Naive thymus-derived CD4-positive, alpha-beta T cell (primary cell): ENCODE data around the gene GRIA4. TPM values are rescaled to one million over a fixed set of nuclear protein-coding genes. Genes with fewer than 3 reads are reported as not detected.

Experiments used
- ATAC-seq: fragments of 150-1000 bp; cut with Tn5 transposase; 2 replicates; pipeline ENCODE4 v1.10.0; 2021; ENCODE audit warnings: mild to moderate bottlenecking, moderate library complexity
- CTCF ChIA-PET: fragments of 350-600 bp; sonication (Branson Sonifier 250); formaldehyde crosslinking; loops from one replicate; lab custom pipeline; 2021; ENCODE audit warnings: antibody characterized with exemption; lab: Charles Lee
- POLR2A ChIA-PET: fragments of 350-600 bp; sonication (Branson Sonifier 250); formaldehyde crosslinking; loops from one replicate; lab custom pipeline; 2021; ENCODE audit warnings: antibody characterized with exemption, inconsistent platforms; lab: Charles Lee
- DNase-seq, 9 donors: peaks; one replicate each; pipeline versions ENCODE4 v3.0.0 to v3.0.0-alpha.2; 2020 to 2022; ENCODE audit warnings: mixed read lengths in 1 of 9
- H3K27ac ChIP-seq: one replicate; pipeline ENCODE4 v1.7.0; 2013; ENCODE audit warnings: mild to moderate bottlenecking, low read depth, low read length, moderate library complexity
- H3K27me3 ChIP-seq, 2 donors: one replicate each; pipeline ENCODE4 v1.7.0; 2013; ENCODE audit warnings: low read length in 2 of 2, mild to moderate bottlenecking in 2 of 2, moderate library complexity in 2 of 2; ENCODE audit not compliant: control insufficient read depth in 2 of 2, insufficient read depth in 2 of 2
- H3K36me3 ChIP-seq, 3 experiments: 1 replicate in 2 of 3; 2 replicates in 1 of 3; pipeline ENCODE4 v1.7.0; 2013; ENCODE audit warnings: low read length in 3 of 3, mild to moderate bottlenecking in 3 of 3, moderate library complexity in 1 of 3; ENCODE audit not compliant: insufficient read depth in 3 of 3, control insufficient read depth in 2 of 3
- H3K4me1 ChIP-seq, 2 donors: one replicate each; pipeline ENCODE4 v1.7.0; 2013; ENCODE audit warnings: low read length in 2 of 2, mild to moderate bottlenecking in 2 of 2, moderate library complexity in 1 of 2; ENCODE audit not compliant: control insufficient read depth in 2 of 2, insufficient read depth in 2 of 2
- H3K4me3 ChIP-seq: 2 replicates; pipeline ENCODE4 v1.7.0; 2013; ENCODE audit warnings: mild to moderate bottlenecking, low read length
- H3K9me3 ChIP-seq, 3 experiments: 1 replicate in 2 of 3; 2 replicates in 1 of 3; pipeline ENCODE4 v1.7.0; 2013; ENCODE audit warnings: low read length in 3 of 3; ENCODE audit not compliant: control insufficient read depth in 2 of 3
- H3K27ac Mint-ChIP-seq, 9 donors: one replicate each; pipeline ENCODE4 v1.8.0; 2020 to 2022; ENCODE audit warnings: mixed read lengths in 9 of 9, mild to moderate bottlenecking in 8 of 9, moderate library complexity in 5 of 9, inconsistent platforms in 2 of 9
- H3K27me3 Mint-ChIP-seq, 5 donors: one replicate each; pipeline ENCODE4 v1.8.0; 2021 to 2022; ENCODE audit warnings: mixed read lengths in 5 of 5, mild to moderate bottlenecking in 1 of 5
- H3K36me3 Mint-ChIP-seq, 5 donors: one replicate each; pipeline ENCODE4 v1.8.0; 2020 to 2022; ENCODE audit warnings: mixed read lengths in 5 of 5, mild to moderate bottlenecking in 3 of 5, inconsistent platforms in 1 of 5
- H3K4me1 Mint-ChIP-seq, 7 donors: one replicate each; pipeline ENCODE4 v1.8.0; 2020 to 2022; ENCODE audit warnings: mixed read lengths in 7 of 7, mild to moderate bottlenecking in 3 of 7, inconsistent platforms in 1 of 7
- H3K4me3 Mint-ChIP-seq, 10 donors: one replicate each; pipeline ENCODE4 v1.8.0; 2020 to 2022; ENCODE audit warnings: mild to moderate bottlenecking in 10 of 10, mixed read lengths in 10 of 10, moderate library complexity in 6 of 10, inconsistent platforms in 2 of 10
- H3K9me3 Mint-ChIP-seq, 11 donors: one replicate each; pipeline ENCODE4 v1.8.0; 2020 to 2022; ENCODE audit warnings: mixed read lengths in 11 of 11, mild to moderate bottlenecking in 4 of 11, inconsistent platforms in 1 of 11, moderate library complexity in 1 of 11
- intact Hi-C, 2 donors: fragments of 100-400 bp; cut with micrococcal nuclease; formaldehyde crosslinking; loops; one replicate each; pipeline ENCODE4 v1.15.1; 2023
- polyA plus RNA-seq, 2 donors: library from polyadenylated mRNA; unstranded; fragments of 300-500 nt; fragmentation: Illumina TruSeq; gene quantifications; one replicate each; pipeline ENCODE4 v1.2.3, GENCODE V29; 2021
- total RNA-seq, 6 experiments: library from RNA in 5 of 6; stranded (reverse) in 5 of 6; gene quantifications; 1 replicate in 5 of 6; 2 replicates in 1 of 6; pipeline ENCODE4 v1.2.3 and lab custom pipeline; 2021 to 2026

The GRIA4 gene
- total and polyA plus RNA-seq, 7 experiments from 2014 or later: not detected

DNA sequence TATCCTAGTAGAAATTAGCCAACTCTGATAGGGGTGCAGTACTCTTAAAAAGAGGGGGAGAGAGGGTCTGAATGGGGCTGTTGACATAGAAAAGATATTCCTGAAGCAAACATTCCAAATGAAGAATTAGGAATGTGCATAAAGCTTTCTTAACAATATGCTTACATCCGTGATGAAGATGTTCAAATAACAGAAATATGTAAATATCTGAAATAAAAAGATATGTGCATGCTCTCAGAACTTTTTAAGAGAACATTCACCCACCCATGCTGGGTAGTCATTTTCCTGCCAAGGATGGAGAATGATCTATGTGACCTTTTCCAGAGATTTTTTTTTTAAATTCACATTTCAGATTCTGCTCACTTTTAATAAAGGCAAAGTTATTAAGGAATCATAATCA, 80.6 kb downstream of the GRIA4 start:
- Mint-ChIP-seq H3K27me3 (no peaks in the 10 kb centered on the region), H3K4me3 (no peak overlapping the region), H3K4me1 (no peaks in the 10 kb centered on the region), H3K9me3 (peaks cover 0 to 3% (median 0%) of the 10 kb centered on the region in 11 donors), H3K36me3 (no peaks in the 10 kb centered on the region), H3K27ac (no peak overlapping the region)
- DNase-seq: no peak
- ChIA-PET POLR2A (no interaction called here), CTCF (no interaction called here)
- Histone ChIP-seq H3K27me3 (no peaks in the 10 kb centered on the region), H3K4me3 (no peak overlapping the region), H3K27ac (no peak overlapping the region), H3K36me3 (no peaks in the 10 kb centered on the region), H3K9me3 (no peaks in the 10 kb centered on the region), H3K4me1 (no peaks in the 10 kb centered on the region)
- intact Hi-C loops: no loop called here
- no peak for ATAC-seq

DNA sequence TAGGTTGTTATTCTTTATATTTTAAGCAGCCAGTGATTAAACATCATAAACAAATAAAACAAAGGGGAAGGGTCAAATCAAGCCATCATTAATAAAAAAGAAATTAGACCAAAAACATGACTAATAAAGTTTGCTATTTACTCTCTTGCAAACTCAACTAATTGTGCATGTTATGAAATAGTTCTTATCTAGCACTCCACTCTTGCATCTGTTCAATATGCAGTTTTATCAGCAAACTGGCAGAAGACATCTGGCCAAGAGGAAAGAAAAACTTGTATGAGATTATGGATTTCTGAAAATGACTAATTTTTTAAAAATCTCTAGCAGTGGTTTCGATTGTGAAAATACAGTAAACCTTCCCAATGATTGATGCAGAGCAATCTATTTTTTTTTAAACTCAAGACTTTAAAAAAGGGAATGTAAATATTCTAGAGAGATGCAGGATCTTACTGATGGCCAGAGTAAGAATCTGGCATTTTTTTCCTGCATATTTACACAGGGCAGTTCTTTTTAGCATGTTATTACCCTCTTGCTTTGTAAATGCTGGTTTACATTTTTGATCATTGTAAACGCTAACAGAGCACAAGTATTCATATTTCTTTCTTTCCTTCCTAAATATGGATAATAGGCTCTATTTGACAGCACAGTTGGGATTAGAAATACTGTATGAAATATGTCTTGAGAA, 83.3 kb downstream of the GRIA4 start:
- intact Hi-C loops: no loop called here
- H3K4me3 Mint-ChIP-seq: no peak overlapping the region
- no peak for ATAC-seq

DNA sequence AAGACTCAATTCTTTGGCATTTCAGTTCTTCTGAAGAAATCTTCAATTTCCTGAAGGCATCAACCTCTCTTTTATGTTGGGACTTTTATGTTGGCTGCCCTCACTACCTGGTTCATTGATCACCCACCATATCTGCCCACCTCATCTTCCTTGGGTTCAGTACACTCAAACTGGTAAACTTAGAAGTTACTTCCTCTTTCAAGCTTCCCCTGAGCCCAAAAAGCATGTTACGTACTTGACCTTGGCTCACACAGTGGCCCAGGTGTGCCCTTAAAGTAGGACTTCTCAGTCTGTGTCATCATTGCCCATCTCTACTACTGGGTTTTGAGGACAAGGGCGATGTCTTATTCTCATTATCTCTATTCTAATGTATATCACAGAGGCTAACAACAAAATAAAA, 86.1 kb downstream of the GRIA4 start:
- H3K4me3 ChIP-seq: no peak overlapping the region
- CTCF ChIA-PET: no interaction called here
- H3K27ac Mint-ChIP-seq: no peak overlapping the region
- peaks cover 0 to 12% (median 0%) of the 10 kb centered on the region in 5 donors for H3K27me3 Mint-ChIP-seq
- POLR2A ChIA-PET: no interaction called here
- intact Hi-C loops: no loop called here
- no peak overlapping the region for H3K4me3 Mint-ChIP-seq
- no peaks in the 10 kb centered on the region for H3K36me3 ChIP-seq
- H3K36me3 Mint-ChIP-seq: no peaks in the 10 kb centered on the region
- no peak overlapping the region for H3K27ac ChIP-seq
- H3K9me3 ChIP-seq: no peaks in the 10 kb centered on the region
- H3K4me1 Mint-ChIP-seq: no peaks in the 10 kb centered on the region
- DNase-seq: no peak
- H3K4me1 ChIP-seq: no peaks in the 10 kb centered on the region
- H3K27me3 ChIP-seq: no peaks in the 10 kb centered on the region
- peaks cover 0 to 4% (median 0%) of the 10 kb centered on the region in 11 donors for H3K9me3 Mint-ChIP-seq
- no peak for ATAC-seq

More for the DNA sequence above, 83.3 kb downstream of the GRIA4 start:
- H3K27me3 ChIP-seq: no peaks in the 10 kb centered on the region
- no peak for DNase-seq
- H3K27ac Mint-ChIP-seq: no peak overlapping the region
- no peaks in the 10 kb centered on the region for H3K27me3 Mint-ChIP-seq
- no peak overlapping the region for H3K27ac ChIP-seq
- no peaks in the 10 kb centered on the region for H3K4me1 Mint-ChIP-seq
- H3K36me3 ChIP-seq: no peaks in the 10 kb centered on the region
- no peaks in the 10 kb centered on the region for H3K4me1 ChIP-seq
- ChIA-PET POLR2A (no interaction called here), CTCF (no interaction called here)
- no peaks in the 10 kb centered on the region for H3K9me3 ChIP-seq
- H3K4me3 ChIP-seq: no peak overlapping the region
- H3K9me3 Mint-ChIP-seq: peaks cover 0 to 4% (median 0%) of the 10 kb centered on the region in 11 donors
- H3K36me3 Mint-ChIP-seq: no peaks in the 10 kb centered on the region

GRCh38 chr11:105697291-105697690, 87.4 kb downstream of the GRIA4 start:
- no peaks in the 10 kb centered on the region for H3K36me3 ChIP-seq
- POLR2A ChIA-PET: no interaction called here
- H3K4me1 Mint-ChIP-seq: no peaks in the 10 kb centered on the region
- H3K27me3 ChIP-seq: no peaks in the 10 kb centered on the region
- H3K4me1 ChIP-seq: no peaks in the 10 kb centered on the region
- CTCF ChIA-PET: no interaction called here
- no peak overlapping the region for H3K4me3 Mint-ChIP-seq
- intact Hi-C loops: no loop called here
- peaks cover 0 to 12% (median 0%) of the 10 kb centered on the region in 5 donors for H3K27me3 Mint-ChIP-seq
- H3K27ac ChIP-seq: no peak overlapping the region
- H3K27ac Mint-ChIP-seq: no peak overlapping the region
- no peaks in the 10 kb centered on the region for H3K9me3 ChIP-seq
- ATAC-seq (no peak), DNase-seq (no peak)
- no peaks in the 10 kb centered on the region for H3K36me3 Mint-ChIP-seq
- H3K9me3 Mint-ChIP-seq: peaks cover 0 to 4% (median 0%) of the 10 kb centered on the region in 11 donors
- H3K4me3 ChIP-seq: no peak overlapping the region

DNA sequence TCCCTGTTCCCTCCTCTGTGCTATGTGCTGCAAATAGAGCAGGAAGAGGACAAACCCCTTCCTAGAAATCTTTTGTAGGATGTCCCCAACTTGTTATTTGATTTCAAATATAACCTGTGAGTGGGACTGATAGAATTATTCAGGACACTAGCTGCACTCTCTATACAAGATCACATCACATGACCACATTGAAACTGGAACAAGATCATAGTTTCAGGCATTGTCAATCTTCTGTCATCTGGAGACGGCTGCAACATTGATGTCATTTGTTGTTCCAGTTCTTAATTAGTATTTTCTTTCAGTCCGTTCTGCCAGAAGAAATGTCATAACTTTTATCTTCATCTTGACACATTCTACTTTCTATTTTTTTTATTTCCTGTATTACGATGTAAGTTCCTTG, 89.3 kb downstream of the GRIA4 start:
- intact Hi-C loops: no loop called here
- Histone ChIP-seq H3K27ac (no peak overlapping the region), H3K36me3 (no peaks in the 10 kb centered on the region), H3K9me3 (no peaks in the 10 kb centered on the region), H3K4me3 (no peak overlapping the region), H3K27me3 (no peaks in the 10 kb centered on the region), H3K4me1 (no peaks in the 10 kb centered on the region)
- Mint-ChIP-seq H3K4me3 (no peak overlapping the region), H3K27me3 (peaks cover 0 to 12% (median 0%) of the 10 kb centered on the region in 5 donors), H3K36me3 (no peaks in the 10 kb centered on the region), H3K9me3 (peaks cover 0 to 4% (median 0%) of the 10 kb centered on the region in 11 donors), H3K27ac (no peak overlapping the region), H3K4me1 (no peaks in the 10 kb centered on the region)
- DNase-seq (no peak), ATAC-seq (no peak)
- ChIA-PET POLR2A (no interaction called here), CTCF (no interaction called here)

DNA sequence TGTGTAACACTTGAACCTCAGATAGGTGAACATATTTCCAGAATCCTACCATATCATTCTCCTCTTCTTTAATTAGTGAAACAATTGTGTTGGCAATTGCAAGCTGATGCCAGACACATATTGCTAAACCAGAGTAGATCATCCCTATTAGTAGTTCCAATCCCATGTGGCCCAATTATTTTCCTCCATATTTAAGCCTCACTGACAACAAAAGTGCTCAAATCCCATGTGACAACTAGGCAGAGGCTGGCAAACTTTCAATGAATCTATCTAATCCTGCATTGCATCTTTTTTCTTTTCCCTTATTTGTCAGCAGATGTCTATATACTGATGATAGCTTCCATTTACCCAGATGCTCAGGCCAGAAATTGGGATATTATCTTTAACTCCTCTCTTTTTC, 90.4 kb downstream of the GRIA4 start:
- H3K27me3 ChIP-seq: no peaks in the 10 kb centered on the region
- no peaks in the 10 kb centered on the region for H3K4me1 Mint-ChIP-seq
- ChIA-PET POLR2A (no interaction called here), CTCF (no interaction called here)
- H3K4me3 Mint-ChIP-seq: no peak overlapping the region
- H3K4me1 ChIP-seq: no peaks in the 10 kb centered on the region
- peaks cover 0 to 12% (median 0%) of the 10 kb centered on the region in 5 donors for H3K27me3 Mint-ChIP-seq
- intact Hi-C loops: no loop called here
- peaks cover 0 to 4% (median 0%) of the 10 kb centered on the region in 11 donors for H3K9me3 Mint-ChIP-seq
- H3K36me3 Mint-ChIP-seq: no peaks in the 10 kb centered on the region
- ATAC-seq (no peak), DNase-seq (no peak)
- no peak overlapping the region for H3K27ac ChIP-seq
- no peaks in the 10 kb centered on the region for H3K36me3 ChIP-seq
- H3K27ac Mint-ChIP-seq: no peak overlapping the region
- H3K9me3 ChIP-seq: no peaks in the 10 kb centered on the region
- no peak overlapping the region for H3K4me3 ChIP-seq

GRCh38 chr11:105701098-105701497, 91.2 kb downstream of the GRIA4 start:
- POLR2A ChIA-PET: no interaction called here
- peaks cover 0 to 12% (median 0%) of the 10 kb centered on the region in 5 donors for H3K27me3 Mint-ChIP-seq

More at GRCh38 chr11:105701098-105701497, 91.2 kb downstream of the GRIA4 start:
- intact Hi-C loops: no loop called here
- Histone ChIP-seq H3K27ac (no peak overlapping the region), H3K36me3 (no peaks in the 10 kb centered on the region), H3K4me3 (no peak overlapping the region), H3K4me1 (no peaks in the 10 kb centered on the region), H3K9me3 (no peaks in the 10 kb centered on the region), H3K27me3 (no peaks in the 10 kb centered on the region)
- peaks cover 0 to 4% (median 0%) of the 10 kb centered on the region in 11 donors for H3K9me3 Mint-ChIP-seq
- no peak overlapping the region for H3K4me3 Mint-ChIP-seq
- ATAC-seq (no peak), DNase-seq (no peak)
- no peaks in the 10 kb centered on the region for H3K36me3 Mint-ChIP-seq
- CTCF ChIA-PET: no interaction called here
- no peak overlapping the region for H3K27ac Mint-ChIP-seq
- H3K4me1 Mint-ChIP-seq: no peaks in the 10 kb centered on the region
